ENCODE data around the gene CCDC9. TPM values are rescaled to one million over a fixed set of nuclear protein-coding genes. Genes with fewer than 3 reads are reported as not detected.

CCDC9 gene
- polyA plus RNA-seq, 5 donors = 17.4 to 32.7 (median 28.1) TPM

Other genes starting within 250 kb of the CCDC9 start
- 1 to 10 TPM in 4 of 5 donors, under 1 TPM in 1; 0.70 to 1.9 (median 1.5) TPM for gene NPAS1, start 236.7 kb upstream of the CCDC9 start, polyA plus RNA-seq (ENCODE audit: insufficient read depth in 1 of 5, insufficient read length in 5 of 5, low replicate concordance in 1 of 5)
- gene TMEM160, start 207.9 kb upstream of the CCDC9 start, polyA plus RNA-seq (ENCODE audit: insufficient read depth in 1 of 5, insufficient read length in 5 of 5, low replicate concordance in 1 of 5) = 10 to 100 TPM in 2 of 5 donors, 1 to 10 TPM in 3; 9.3 to 21.9 (median 10.0) TPM
- 10 to 100 TPM; 31.0 to 46.8 (median 33.9) TPM for gene ZC3H4, start 142.7 kb upstream of the CCDC9 start, polyA plus RNA-seq (ENCODE audit: insufficient read depth in 1 of 5, insufficient read length in 5 of 5, low replicate concordance in 1 of 5)
- 100 to 1,000 TPM in 2 of 5 donors, 10 to 100 TPM in 3; 86.7 to 115 (median 99.5) TPM for gene SAE1, start 125.7 kb upstream of the CCDC9 start, polyA plus RNA-seq (ENCODE audit: insufficient read depth in 1 of 5, insufficient read length in 5 of 5, low replicate concordance in 1 of 5)
- gene BBC3, start 25.3 kb upstream of the CCDC9 start, polyA plus RNA-seq (ENCODE audit: insufficient read depth in 1 of 5, insufficient read length in 5 of 5, low replicate concordance in 1 of 5) = 1 to 10 TPM in 4 of 5 donors, under 1 TPM in 1; 0.88 to 3.2 (median 2.1) TPM
- 10 to 100 TPM in 3 of 5 donors, 1 to 10 TPM in 2; 7.1 to 17.1 (median 11.4) TPM for gene INAFM1, start 18.4 kb downstream of the CCDC9 start, polyA plus RNA-seq (ENCODE audit: insufficient read depth in 1 of 5, insufficient read length in 5 of 5, low replicate concordance in 1 of 5)
- gene C5AR1, start 53.3 kb downstream of the CCDC9 start, polyA plus RNA-seq (ENCODE audit: insufficient read depth in 1 of 5, insufficient read length in 5 of 5, low replicate concordance in 1 of 5) = 1 to 10 TPM; 1.2 to 5.8 (median 3.1) TPM
- gene C5AR2, start 75.7 kb downstream of the CCDC9 start, polyA plus RNA-seq (ENCODE audit: insufficient read depth in 1 of 5, insufficient read length in 5 of 5, low replicate concordance in 1 of 5) = under 1 TPM; 0.38 to 0.63 (median 0.57) TPM
- 10 to 100 TPM; 10.5 to 18.9 (median 14.3) TPM for gene DHX34, start 92.8 kb downstream of the CCDC9 start, polyA plus RNA-seq (ENCODE audit: insufficient read depth in 1 of 5, insufficient read length in 5 of 5, low replicate concordance in 1 of 5)
- 10 to 100 TPM; 20.6 to 35.7 (median 27.4) TPM for gene MEIS3, start 163.0 kb downstream of the CCDC9 start, polyA plus RNA-seq (ENCODE audit: insufficient read depth in 1 of 5, insufficient read length in 5 of 5, low replicate concordance in 1 of 5)
- gene SLC8A2, start 215.4 kb downstream of the CCDC9 start, polyA plus RNA-seq (ENCODE audit: insufficient read depth in 1 of 5, insufficient read length in 5 of 5, low replicate concordance in 1 of 5) = under 1 TPM in 4 of 5 donors, not detected in 1; 0.07 to 0.19 (median 0.15) TPM
- gene KPTN, start 227.7 kb downstream of the CCDC9 start, polyA plus RNA-seq (ENCODE audit: insufficient read depth in 1 of 5, insufficient read length in 5 of 5, low replicate concordance in 1 of 5) = 10 to 100 TPM; 12.4 to 17.5 (median 13.5) TPM